ACC112 (cell line): ENCODE results near the gene VSIG8.

Experiments
- H2AFZ ChIP-seq: fragments of 200-600 bp; sonication (generic); one replicate; pipeline ENCODE4 v1.6.0; 2017; ENCODE audit warnings: antibody characterized with exemption, low read length; ENCODE audit not compliant: unreplicated experiment
- H3K27ac ChIP-seq: fragments of 200-600 bp; sonication (generic); 2 replicates; pipeline ENCODE4 v1.5.1; 2014; ENCODE audit warnings: low read depth, mild to moderate bottlenecking, antibody characterized with exemption, low read length, moderate library complexity
- H3K27me3 ChIP-seq: fragments of 200-600 bp; sonication (generic); 2 replicates; pipeline ENCODE4 v1.6.1; 2014; ENCODE audit warnings: mild to moderate bottlenecking, antibody characterized with exemption, low read length, moderate library complexity, mixed read lengths; ENCODE audit not compliant: insufficient read depth
- H3K36me3 ChIP-seq: fragments of 200-600 bp; sonication (generic); 2 replicates; pipeline ENCODE4 v1.6.1; 2016; ENCODE audit warnings: mild to moderate bottlenecking, antibody characterized with exemption, low read length, moderate library complexity, mixed read lengths; ENCODE audit not compliant: insufficient read depth
- H3K4me1 ChIP-seq: fragments of 200-600 bp; sonication (generic); one replicate; pipeline ENCODE4 v1.6.1; 2016; ENCODE audit warnings: low read length, mixed read lengths; ENCODE audit not compliant: insufficient read depth, unreplicated experiment, control insufficient read depth
- H3K4me3 ChIP-seq: fragments of 200-600 bp; sonication (generic); 2 replicates; pipeline ENCODE4 v1.5.1; 2014; ENCODE audit warnings: mild to moderate bottlenecking, low read depth, low read length
- H3K79me2 ChIP-seq: fragments of 200-600 bp; sonication (generic); one replicate; pipeline ENCODE4 v1.6.0; 2016; ENCODE audit warnings: low read length; ENCODE audit not compliant: control insufficient read depth, unreplicated experiment, insufficient read depth

VSIG8 gene

GRCh38 chr1:159843459-159843858, 19.0 kb downstream of the VSIG8 start:
- Histone ChIP-seq H2AFZ (no peak overlapping the region), H3K27me3 (no peaks in the 10 kb centered on the region), H3K4me1 (no peaks in the 10 kb centered on the region), H3K27ac (no peak overlapping the region), H3K4me3 (no peak overlapping the region), H3K79me2 (no peaks in the 10 kb centered on the region), H3K36me3 (no peaks in the 10 kb centered on the region)

GRCh38 chr1:159841749-159842148, 20.7 kb downstream of the VSIG8 start:
- no peak overlapping the region for H3K4me3 ChIP-seq
- no peaks in the 10 kb centered on the region for H3K27me3 ChIP-seq
- H3K79me2 ChIP-seq: no peaks in the 10 kb centered on the region
- H3K36me3 ChIP-seq: no peaks in the 10 kb centered on the region
- H3K4me1 ChIP-seq: peaks cover 4% of the 10 kb centered on the region
- H2AFZ ChIP-seq: no peak overlapping the region
- no peak overlapping the region for H3K27ac ChIP-seq

GRCh38 chr1:159839116-159839849, 23.2 kb downstream of the VSIG8 start:
- no peak overlapping the region for H3K27ac ChIP-seq
- H3K79me2 ChIP-seq: no peaks in the 10 kb centered on the region
- no peaks in the 10 kb centered on the region; the same call in 1 of the 2 replicates for H3K36me3 ChIP-seq
- H3K27me3 ChIP-seq: no peaks in the 10 kb centered on the region
- no peak overlapping the region for H2AFZ ChIP-seq
- peaks cover 12% of the 10 kb centered on the region for H3K4me1 ChIP-seq
- H3K4me3 ChIP-seq: no peak overlapping the region

GRCh38 chr1:159838715-159839114, 23.7 kb downstream of the VSIG8 start:
- Histone ChIP-seq H3K4me1 (peaks cover 12% of the 10 kb centered on the region), H3K36me3 (no peaks in the 10 kb centered on the region; the same call in 1 of the 2 replicates), H3K4me3 (no peak overlapping the region), H2AFZ (no peak overlapping the region), H3K27ac (no peak overlapping the region), H3K27me3 (no peaks in the 10 kb centered on the region), H3K79me2 (no peaks in the 10 kb centered on the region)

GRCh38 chr1:159835862-159836525, 26.5 kb downstream of the VSIG8 start:
- H3K4me1 ChIP-seq: peaks cover 12% of the 10 kb centered on the region
- H2AFZ ChIP-seq: no peak overlapping the region
- no peak overlapping the region for H3K4me3 ChIP-seq
- H3K27ac ChIP-seq: no peak overlapping the region
- no peaks in the 10 kb centered on the region; the same call in 1 of the 2 replicates for H3K36me3 ChIP-seq
- H3K79me2 ChIP-seq: no peaks in the 10 kb centered on the region
- no peaks in the 10 kb centered on the region for H3K27me3 ChIP-seq

GRCh38 chr1:159835356-159835755, 27.1 kb downstream of the VSIG8 start:
- Histone ChIP-seq H3K4me3 (no peak overlapping the region), H2AFZ (no peak overlapping the region), H3K27me3 (no peaks in the 10 kb centered on the region), H3K27ac (no peak overlapping the region), H3K4me1 (peaks cover 13% of the 10 kb centered on the region), H3K79me2 (no peaks in the 10 kb centered on the region), H3K36me3 (no peaks in the 10 kb centered on the region; the same call in 1 of the 2 replicates)

- Histone ChIP-seq H3K36me3 (no peaks in the 10 kb centered on the region; the same call in 1 of the 2 replicates), H3K4me1 (peaks cover 19% of the 10 kb centered on the region), H3K4me3 (no peak overlapping the region), H3K79me2 (no peaks in the 10 kb centered on the region), H3K27ac (no peak overlapping the region), H2AFZ (no peak overlapping the region), H3K27me3 (no peaks in the 10 kb centered on the region)
Measured at GRCh38 chr1:159832309-159832708, 30.1 kb downstream of the VSIG8 start.

- Histone ChIP-seq H3K36me3 (no peaks in the 10 kb centered on the region; the same call in 1 of the 2 replicates), H2AFZ (no peak overlapping the region), H3K27me3 (no peaks in the 10 kb centered on the region), H3K4me3 (no peak overlapping the region), H3K79me2 (no peaks in the 10 kb centered on the region), H3K4me1 (peaks cover 14% of the 10 kb centered on the region), H3K27ac (no peak overlapping the region)
Measured at GRCh38 chr1:159831412-159832141, 30.9 kb downstream of the VSIG8 start.

- Histone ChIP-seq H3K4me1 (peaks cover 12% of the 10 kb centered on the region), H3K4me3 (no peak overlapping the region), H2AFZ (no peak overlapping the region), H3K36me3 (no peaks in the 10 kb centered on the region; the same call in 1 of the 2 replicates), H3K79me2 (no peaks in the 10 kb centered on the region), H3K27ac (no peak overlapping the region), H3K27me3 (no peaks in the 10 kb centered on the region)
Measured at GRCh38 chr1:159830722-159831121, 31.7 kb downstream of the VSIG8 start.

- Histone ChIP-seq H2AFZ (no peak overlapping the region), H3K36me3 (no peaks in the 10 kb centered on the region; the same call in 1 of the 2 replicates), H3K79me2 (no peaks in the 10 kb centered on the region), H3K27me3 (no peaks in the 10 kb centered on the region), H3K4me3 (no peak overlapping the region), H3K4me1 (peaks cover 7% of the 10 kb centered on the region), H3K27ac (no peak overlapping the region)
Measured at GRCh38 chr1:159829822-159830465, 32.5 kb downstream of the VSIG8 start.
